HG03103 (cell line): Measurements from ENCODE around the gene PNPLA2.

Experiments used
- ATAC-seq: cut with Tn5 transposase; IDR thresholded peaks from one replicate; pipeline ENCODE4 v1.9.1; 2021; ENCODE audit warnings: low read depth; ENCODE audit not compliant: unreplicated experiment

Gene PNPLA2

DNA sequence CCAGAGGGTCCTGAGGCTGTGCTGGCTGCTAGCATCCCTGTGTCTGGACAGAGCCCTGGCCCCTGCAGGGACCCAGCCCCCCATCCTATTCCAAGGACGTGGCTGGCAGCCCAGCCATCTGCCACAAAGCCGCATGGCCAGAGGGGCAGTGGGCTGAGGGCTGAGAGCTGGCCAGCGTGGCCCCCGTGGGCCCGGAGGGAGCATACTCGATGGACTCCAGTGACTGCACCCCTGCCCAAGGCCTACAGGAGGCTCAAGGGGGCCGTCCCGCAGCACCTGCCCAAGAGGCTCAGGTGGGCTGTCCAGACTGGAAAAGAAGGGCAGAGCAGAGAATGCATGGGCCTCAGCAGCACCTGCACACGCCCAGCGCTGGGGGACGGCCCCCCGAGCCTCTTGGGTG, 37.1 kb downstream of the PNPLA2 start:
- no peak for ATAC-seq

DNA sequence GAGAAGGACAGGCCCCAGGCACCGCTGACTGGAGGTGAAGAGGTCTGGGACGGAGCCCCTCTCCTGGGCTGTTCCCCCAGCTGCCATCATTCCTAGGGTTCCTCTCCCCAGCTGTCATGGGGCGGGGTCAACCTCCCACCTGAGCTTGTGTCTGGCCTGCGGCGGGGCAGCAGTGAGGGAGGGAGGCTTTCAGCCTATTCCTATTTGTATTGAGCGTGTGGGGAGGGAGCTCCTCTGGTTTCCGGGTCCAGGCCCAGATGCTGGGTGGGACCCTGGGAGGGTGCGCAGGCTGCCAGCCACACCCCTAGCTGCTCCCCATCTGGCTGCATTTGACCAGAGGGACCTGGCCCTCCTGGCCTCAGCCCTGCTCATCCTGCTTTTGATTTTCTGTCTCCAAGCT, 37.7 kb downstream of the PNPLA2 start:
- ATAC-seq: no peak

DNA sequence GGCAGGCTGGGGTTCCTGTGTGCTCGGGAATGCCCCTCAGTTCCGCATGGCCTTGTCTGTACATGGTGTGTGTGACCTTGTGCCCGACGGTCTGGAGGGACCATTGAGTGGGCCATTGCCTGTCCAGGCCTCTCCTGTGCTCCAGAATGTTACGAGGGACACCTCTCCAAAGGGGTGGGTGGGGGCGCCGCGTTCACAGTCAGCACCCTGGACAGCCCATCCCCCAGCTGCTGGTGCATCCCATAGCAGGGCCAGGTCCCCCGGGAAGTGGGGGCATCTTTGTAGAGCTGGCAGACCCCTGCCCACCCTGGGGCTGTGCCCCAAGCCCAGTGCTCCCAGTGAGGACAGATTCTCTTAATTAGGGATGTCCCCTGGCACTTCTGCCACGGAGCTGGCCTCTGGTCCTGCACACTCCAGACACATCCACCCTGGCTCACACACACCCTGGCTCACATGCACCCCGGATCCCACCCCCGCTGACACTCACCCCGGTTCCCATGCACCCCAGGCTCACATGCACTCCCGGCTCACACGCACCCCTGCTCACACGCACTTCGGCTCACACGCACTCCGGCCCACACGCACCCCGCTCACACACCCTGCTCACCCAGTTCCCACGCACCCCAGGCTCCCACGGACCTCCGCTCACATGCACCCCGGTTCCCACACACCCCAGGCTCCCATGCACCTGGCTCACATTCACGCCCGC, 39.5 kb downstream of the PNPLA2 start:
- ATAC-seq: no peak

GRCh38 chr11:858762-859339, 40.1 kb downstream of the PNPLA2 start:
- no peak for ATAC-seq

DNA sequence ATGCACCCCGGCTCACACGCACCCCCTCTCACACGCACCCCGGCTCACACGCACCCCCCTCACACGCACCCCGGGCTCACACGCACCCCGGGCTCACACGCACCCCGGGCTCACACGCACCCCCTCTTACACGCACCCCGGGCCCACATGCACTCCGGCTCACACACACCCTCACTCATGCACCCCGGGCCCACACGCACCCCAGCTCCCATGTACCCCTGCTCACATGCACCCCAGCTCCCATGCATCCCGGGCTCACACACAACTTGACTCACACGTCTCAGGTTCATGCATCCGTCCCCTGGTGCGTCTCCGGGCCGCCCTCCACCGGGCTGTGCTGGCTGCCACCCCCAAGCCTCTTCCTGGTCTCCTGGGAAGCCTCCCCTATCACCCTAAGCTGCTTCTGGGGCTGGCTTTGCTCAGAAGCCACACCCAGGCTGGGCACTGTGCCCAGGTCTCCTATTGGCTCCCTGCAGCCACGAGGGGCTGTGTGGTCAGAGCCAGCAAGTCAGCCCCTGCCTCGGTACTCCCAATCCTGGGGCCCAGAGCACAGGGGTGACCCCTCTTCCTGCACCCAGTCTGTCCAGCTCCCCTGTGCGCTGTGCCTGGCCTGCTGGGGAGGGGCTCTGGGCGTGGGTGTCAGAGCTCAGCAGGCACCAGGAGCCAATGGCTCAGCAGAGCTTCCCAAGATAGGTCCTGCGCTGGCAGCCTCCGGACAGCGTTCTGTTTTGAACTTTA, 40.8 kb downstream of the PNPLA2 start:
- ATAC-seq: no peak

- ATAC-seq: no peak
Observed at GRCh38 chr11:860234-861104, 41.8 kb downstream of the PNPLA2 start.

- no peak for ATAC-seq
Observed at GRCh38 chr11:861105-861479, 42.4 kb downstream of the PNPLA2 start.

GRCh38 chr11:862081-862661, 43.5 kb downstream of the PNPLA2 start:
- ATAC-seq: no peak

GRCh38 chr11:862696-863022, 43.9 kb downstream of the PNPLA2 start:
- ATAC-seq: no peak

GRCh38 chr11:863023-863909, 44.6 kb downstream of the PNPLA2 start:
- ATAC-seq: no peak

DNA sequence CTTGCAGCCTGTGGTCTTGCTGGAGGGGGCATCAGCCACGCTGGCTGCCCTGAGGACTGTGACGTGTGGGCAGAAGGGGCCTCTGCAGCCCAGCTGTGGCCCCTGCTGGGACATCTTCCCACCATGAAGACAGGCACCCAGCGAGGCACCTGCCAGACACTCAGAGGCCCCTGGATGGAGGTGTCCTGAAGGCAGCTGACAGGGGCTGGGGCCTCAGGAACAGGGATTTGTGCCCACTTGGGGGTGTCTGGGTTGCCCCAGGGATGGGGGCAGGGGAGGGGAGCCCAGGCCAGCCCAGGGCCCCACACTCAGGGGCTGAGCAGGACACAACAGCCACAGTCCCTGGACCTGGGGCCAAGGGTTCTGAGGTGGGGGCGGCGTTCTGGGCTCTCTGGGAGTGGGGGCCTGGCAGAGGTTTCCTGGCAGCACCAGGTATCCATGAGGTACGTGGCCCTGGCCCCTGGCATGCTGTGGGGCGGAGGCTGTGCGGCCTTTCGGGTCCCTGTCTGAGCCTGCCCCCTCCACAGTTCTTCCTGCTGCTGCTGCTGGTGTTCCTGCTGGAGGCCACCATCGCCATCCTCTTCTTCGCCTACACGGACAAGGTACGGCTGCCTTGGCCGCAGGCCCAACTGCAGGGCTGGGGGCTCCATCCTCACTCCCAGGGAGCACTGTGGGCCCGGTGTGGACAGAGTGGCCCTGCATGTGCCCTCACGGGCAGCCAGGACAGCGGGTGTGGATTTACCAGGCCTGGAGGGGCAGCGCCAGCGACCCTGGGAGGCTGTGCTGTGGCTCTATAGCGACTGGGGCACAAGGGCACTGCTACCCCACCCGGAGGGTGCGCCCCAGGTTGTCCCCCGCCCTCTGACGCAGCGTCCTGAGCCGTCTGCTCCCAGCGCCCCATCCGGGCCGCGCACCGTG, 45.5 kb downstream of the PNPLA2 start:
- ATAC-seq: no peak

GRCh38 chr11:864898-865297, 46.2 kb downstream of the PNPLA2 start:
- ATAC-seq: no peak

DNA sequence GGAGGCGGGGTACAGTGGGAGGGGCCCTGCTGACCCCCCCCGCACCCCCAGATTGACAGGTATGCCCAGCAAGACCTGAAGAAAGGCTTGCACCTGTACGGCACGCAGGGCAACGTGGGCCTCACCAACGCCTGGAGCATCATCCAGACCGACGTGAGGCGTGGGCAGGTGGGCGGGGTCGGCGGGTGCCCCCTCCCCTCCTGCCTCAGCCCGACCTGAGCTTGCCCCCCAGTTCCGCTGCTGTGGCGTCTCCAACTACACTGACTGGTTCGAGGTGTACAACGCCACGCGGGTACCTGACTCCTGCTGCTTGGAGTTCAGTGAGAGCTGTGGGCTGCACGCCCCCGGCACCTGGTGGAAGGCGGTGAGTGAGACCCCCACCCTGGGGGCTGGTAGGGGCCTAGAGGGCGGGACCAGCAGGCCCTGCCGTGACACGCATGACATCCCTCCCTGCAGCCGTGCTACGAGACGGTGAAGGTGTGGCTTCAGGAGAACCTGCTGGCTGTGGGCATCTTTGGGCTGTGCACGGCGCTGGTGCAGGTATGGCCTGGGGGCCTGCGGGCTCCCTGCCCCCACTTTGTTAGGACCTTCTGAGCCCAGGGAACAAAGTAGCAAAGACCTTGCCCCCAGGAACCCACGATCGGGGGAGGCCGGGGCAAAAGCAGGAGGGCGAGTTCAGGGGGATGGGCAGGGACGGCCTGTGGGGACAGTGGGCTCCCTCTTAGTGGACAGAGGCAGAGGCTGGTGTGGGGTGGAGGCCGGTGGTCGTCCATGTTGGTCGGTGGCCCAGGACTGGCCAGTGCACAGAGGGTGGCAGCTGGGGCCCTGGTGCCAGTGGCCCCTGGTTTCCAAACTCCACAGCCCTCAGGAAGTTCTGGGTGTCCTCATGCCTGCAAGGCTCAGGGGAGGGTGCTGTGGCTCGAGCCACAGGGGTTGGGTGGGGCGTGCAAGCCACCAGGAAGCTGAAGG, 47.0 kb downstream of the PNPLA2 start:
- no peak for ATAC-seq

- no peak for ATAC-seq
Observed at GRCh38 chr11:866481-866880, 47.8 kb downstream of the PNPLA2 start.

- no peak for ATAC-seq
Observed at GRCh38 chr11:867856-868358, 49.2 kb downstream of the PNPLA2 start.

DNA sequence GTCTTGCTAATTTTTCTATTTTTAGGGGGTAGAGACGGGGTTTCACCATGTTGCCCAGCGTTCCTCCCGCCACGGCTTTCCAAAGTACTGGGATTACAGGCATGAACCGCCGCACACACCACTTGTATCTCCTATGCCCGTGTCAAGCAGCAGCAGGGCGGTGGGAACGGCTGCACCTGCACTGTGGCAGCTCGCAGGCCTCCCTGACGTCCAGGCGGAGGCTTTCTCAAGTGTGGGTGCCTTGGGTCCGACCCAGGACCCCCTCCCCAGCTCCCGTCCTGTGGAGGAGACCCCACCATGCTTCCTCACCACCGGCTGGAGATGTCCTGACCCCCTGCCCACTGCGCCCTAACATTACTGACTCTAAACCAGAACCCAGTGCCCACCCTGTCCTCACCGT, 49.7 kb downstream of the PNPLA2 start:
- ATAC-seq: no peak

- ATAC-seq: no peak
Observed at GRCh38 chr11:868802-869201, 50.1 kb downstream of the PNPLA2 start.
